GM23338 (cell line): ENCODE results near the gene VDAC1. TPM values are rescaled to one million over a fixed set of nuclear protein-coding genes. Genes with fewer than 3 reads are reported as not detected.

Experiments
- ATAC-seq: fragments of 200-7000 bp; cut with Tn5 transposase; 3 replicates; pipeline ENCODE4 v1.9.1; 2020
- DNase-seq: peaks from one replicate; pipeline ENCODE4 v3.0.0-alpha.2; 2015; ENCODE audit warnings: low spot score
- H2AFZ ChIP-seq: fragments of 200-600 bp; sonication (generic); 2 replicates; pipeline ENCODE4 v1.8.0; 2016; ENCODE audit warnings: antibody characterized with exemption, mild to moderate bottlenecking, moderate library complexity
- H3F3A ChIP-seq: fragments of 200-600 bp; sonication (generic); replicated peaks from 2 replicates; pipeline ENCODE4 v1.8.0; 2017; ENCODE audit warnings: antibody characterized with exemption, mixed run types, low read depth
- H3K27ac ChIP-seq: fragments of 200-600 bp; sonication (generic); 2 replicates; pipeline ENCODE4 v1.6.1; 2016; ENCODE audit warnings: low read depth
- H3K27me3 ChIP-seq: fragments of 200-600 bp; sonication (generic); 2 replicates; pipeline ENCODE4 v1.8.0; 2016; ENCODE audit warnings: mild to moderate bottlenecking, mixed run types, moderate library complexity; ENCODE audit not compliant: insufficient read depth
- H3K36me3 ChIP-seq: fragments of 200-600 bp; sonication (generic); 2 replicates; pipeline ENCODE4 v1.8.0; 2016; ENCODE audit warnings: mild to moderate bottlenecking; ENCODE audit not compliant: insufficient read depth
- H3K4me1 ChIP-seq: fragments of 200-600 bp; sonication (generic); 2 replicates; pipeline ENCODE4 v1.8.0; 2016; ENCODE audit warnings: mild to moderate bottlenecking, moderate library complexity; ENCODE audit not compliant: insufficient read depth
- H3K4me2 ChIP-seq: fragments of 200-600 bp; sonication (generic); 2 replicates; pipeline ENCODE4 v1.7.1; 2017; ENCODE audit warnings: mixed run types
- H3K4me3 ChIP-seq: fragments of 200-600 bp; sonication (generic); 2 replicates; pipeline ENCODE4 v1.6.1; 2016; ENCODE audit warnings: mixed run types
- H3K79me2 ChIP-seq: fragments of 200-600 bp; sonication (generic); replicated peaks from 2 replicates; pipeline ENCODE4 v1.8.0; 2017; ENCODE audit warnings: mild to moderate bottlenecking; ENCODE audit not compliant: insufficient read depth
- H3K9me2 ChIP-seq: fragments of 200-600 bp; sonication (generic); 2 replicates; pipeline ENCODE4 v1.8.0; 2017; ENCODE audit not compliant: insufficient read depth
- H4K20me1 ChIP-seq: fragments of 200-600 bp; sonication (generic); replicated peaks from 2 replicates; pipeline ENCODE4 v1.8.0; 2017; ENCODE audit warnings: mild to moderate bottlenecking; ENCODE audit not compliant: insufficient read depth
- H3K27ac Mint-ChIP-seq: 2 replicates; pipeline ENCODE4 v1.8.0; 2020; ENCODE audit warnings: inconsistent platforms, mild to moderate bottlenecking, moderate library complexity, mixed read lengths
- H3K27me3 Mint-ChIP-seq: 3 replicates; pipeline ENCODE4 v1.8.0; 2022; ENCODE audit warnings: low read depth, mild to moderate bottlenecking, moderate library complexity, mixed read lengths, inconsistent platforms; ENCODE audit not compliant: insufficient read depth, poor library complexity
- H3K36me3 Mint-ChIP-seq: 3 replicates; pipeline ENCODE4 v1.8.0; 2021; ENCODE audit warnings: low read depth, mild to moderate bottlenecking, inconsistent platforms, moderate library complexity, mixed read lengths
- H3K4me1 Mint-ChIP-seq: 3 replicates; pipeline ENCODE4 v1.8.0; 2020; ENCODE audit warnings: mild to moderate bottlenecking, inconsistent platforms, mixed read lengths
- H3K4me3 Mint-ChIP-seq: 3 replicates; pipeline ENCODE4 v1.8.0; 2021; ENCODE audit warnings: moderate library complexity, mild to moderate bottlenecking, inconsistent platforms, mixed read lengths
- H3K9me3 Mint-ChIP-seq: 3 replicates; pipeline ENCODE4 v1.8.0; 2020; ENCODE audit warnings: moderate library complexity, mild to moderate bottlenecking, inconsistent platforms, mixed read lengths
- CREB1 ChIP-seq: fragments of 250-450 bp; sonication (Bioruptor Pico); IDR thresholded peaks from 2 replicates; pipeline ENCODE4 v1.5.0; 2020; ENCODE audit warnings: low read depth, mild to moderate bottlenecking, moderate library complexity
- CTCF ChIP-seq, 2 experiments: fragments of 200-600 bp in 1 of 2; sonication (generic) in 1 of 2; conservative IDR thresholded peaks; 2 replicates each; pipeline versions ENCODE4 v1.5.1 to v1.6.1; 2016 to 2017; ENCODE audit warnings: antibody characterized with exemption in 2 of 2, low read depth in 2 of 2, mild to moderate bottlenecking in 2 of 2, moderate library complexity in 1 of 2
- ETS1 ChIP-seq: IDR thresholded peaks from 2 replicates; pipeline ENCODE4 v1.6.1; 2016; ENCODE audit warnings: antibody characterized with exemption
- EZH2 ChIP-seq: fragments of 200-600 bp; sonication (generic); IDR thresholded peaks from one replicate; pipeline ENCODE4 v1.8.0; 2017; ENCODE audit warnings: antibody characterized with exemption, mild to moderate bottlenecking, low read depth; ENCODE audit not compliant: unreplicated experiment
- EZH2phosphoT487 ChIP-seq: fragments of 200-600 bp; sonication (generic); IDR thresholded peaks from one replicate; pipeline ENCODE4 v1.8.1; 2018; ENCODE audit warnings: antibody characterized with exemption; ENCODE audit not compliant: unreplicated experiment
- JUNB ChIP-seq: IDR thresholded peaks from one replicate; pipeline ENCODE4 v1.6.1; 2016; ENCODE audit warnings: antibody characterized with exemption; ENCODE audit not compliant: unreplicated experiment
- NANOG ChIP-seq: IDR thresholded peaks from 2 replicates; pipeline ENCODE4 v1.6.1; 2016; ENCODE audit warnings: antibody characterized with exemption, borderline replicate concordance
- POLR2AphosphoS5 ChIP-seq: IDR thresholded peaks from 2 replicates; pipeline ENCODE4 v1.6.1; 2016; ENCODE audit warnings: antibody characterized with exemption, low read depth
- REST ChIP-seq: IDR thresholded peaks from one replicate; pipeline ENCODE4 v1.6.1; 2018; ENCODE audit warnings: antibody characterized with exemption; ENCODE audit not compliant: unreplicated experiment
- STAT1 ChIP-seq: IDR thresholded peaks from one replicate; pipeline ENCODE4 v1.6.1; 2016; ENCODE audit warnings: antibody characterized with exemption; ENCODE audit not compliant: unreplicated experiment
- ZNF114 ChIP-seq: fragments of 250-450 bp; sonication (Bioruptor Pico); IDR thresholded peaks from 2 replicates; pipeline ENCODE4 v1.5.0; 2020; ENCODE audit warnings: mild to moderate bottlenecking, moderate library complexity
- ZNF331 ChIP-seq: fragments of 250-450 bp; sonication (Bioruptor Pico); IDR thresholded peaks from 2 replicates; pipeline ENCODE4 v1.5.0; 2020; ENCODE audit warnings: low read depth, mild to moderate bottlenecking, moderate library complexity
- ZNF462 ChIP-seq: fragments of 250-450 bp; sonication (Bioruptor Pico); IDR thresholded peaks from 2 replicates; pipeline ENCODE4 v1.5.0; 2020; ENCODE audit warnings: mild to moderate bottlenecking, moderate library complexity
- polyA plus RNA-seq: library from polyadenylated mRNA; unstranded; fragments of >200 nt; fragmentation: Nextera tagmentation; extraction: Ambion mirVana; gene quantifications from 2 replicates; pipeline ENCODE4 v1.2.1, GENCODE V29; 2016
- total RNA-seq: library from RNA; depleted of rRNA; stranded (reverse); fragments of >200 nt; shearing (Covaris generic); gene quantifications from 2 replicates; pipeline ENCODE4 v1.2.3, GENCODE V29; 2014

Gene VDAC1
- total and polyA plus RNA-seq, 2 experiments from 2014 or later = 300 to 329 TPM

GRCh38 chr5:133998807-133999206 is 6.0 kb downstream of the VDAC1 start:
- Histone ChIP-seq H3K27ac (no peak overlapping the region), H3K4me3 (no peak overlapping the region), H3K79me2 (peaks cover 100% of the 10 kb centered on the region), H3F3A (0 out of 2 replicates have a peak, but pooled peaks cover 6% of the 10 kb centered on the region), H3K36me3 (peaks cover 5% of the 10 kb centered on the region; the same call in 1 of the 2 replicates), H4K20me1 (peaks cover 86% of the 10 kb centered on the region), H3K27me3 (no peaks in the 10 kb centered on the region), H2AFZ (no peak overlapping the region), H3K9me2 (no peaks in the 10 kb centered on the region), H3K4me2 (no peak overlapping the region), H3K4me1 (peaks cover 36% of the 10 kb centered on the region)
- H3K36me3 Mint-ChIP-seq = peaks cover 17% of the 10 kb centered on the region
- ATAC-seq (no peak), DNase-seq (peak; percentile 16)
- peaks cover 15% of the 10 kb centered on the region for H3K27me3 Mint-ChIP-seq
- peaks cover 64% of the 10 kb centered on the region for H3K4me1 Mint-ChIP-seq
- no peak for TF ChIP-seq JUNB
- no peak for TF ChIP-seq NANOG
- TF ChIP-seq EZH2phosphoT487 = no peak
- TF ChIP-seq ZNF462 (CRISPR knock-in tag) = no peak
- no peak for TF ChIP-seq ZNF114 (CRISPR knock-in tag)
- no peak for TF ChIP-seq ETS1
- TF ChIP-seq CTCF (conservative IDR thresholded peaks at IDR 0.05; ENCODE audit: low read depth in 2 of 2) = no peak
- no peak for TF ChIP-seq REST
- TF ChIP-seq STAT1 = no peak
- TF ChIP-seq EZH2 = no peak
- no peak for TF ChIP-seq ZNF331 (CRISPR knock-in tag)
- no peak for TF ChIP-seq CREB1 (CRISPR knock-in tag)
- TF ChIP-seq POLR2AphosphoS5 = no peak
- no peaks in the 10 kb centered on the region for H3K9me3 Mint-ChIP-seq
- H3K4me3 Mint-ChIP-seq = no peak overlapping the region
- no peak overlapping the region for H3K27ac Mint-ChIP-seq
